PC-3 (cell line): ENCODE results near the gene CPT1C. TPM values are rescaled to one million over a fixed set of nuclear protein-coding genes. Genes with fewer than 3 reads are reported as not detected.

ENCODE experiments used
- ATAC-seq: fragments of 200-7000 bp; cut with Tn5 transposase; 2 replicates; pipeline ENCODE4 v1.9.1; 2020; ENCODE audit warnings: mild to moderate bottlenecking, moderate library complexity
- BruUV-seq: library from RNA; stranded (reverse); fragments of 400-500 nt; replicated peaks from 2 replicates; lab custom pipeline; 2021; lab: Mats Ljungman, UMichigan
- CTCF ChIA-PET: fragments of 300-600 bp; sonication (Branson Sonifier 250); formaldehyde crosslinking; loops from one replicate; lab custom pipeline; 2022; ENCODE audit warnings: antibody characterized with exemption; lab: Charles Lee
- POLR2A ChIA-PET: fragments of 300-600 bp; sonication (Branson Sonifier 250); formaldehyde crosslinking; loops from one replicate; lab custom pipeline; 2022; ENCODE audit warnings: antibody characterized with exemption; ENCODE audit not compliant: unreplicated experiment; lab: Charles Lee
- DNase-seq: peaks from one replicate; pipeline ENCODE4 v3.0.0-alpha.2; 2015
- H2AFZ ChIP-seq: fragments of 300-600 bp; sonication (generic); 2 replicates; pipeline ENCODE4 v1.6.0; 2016; ENCODE audit warnings: antibody characterized with exemption, low read length
- H3F3A ChIP-seq: fragments of 300-600 bp; sonication (generic); one replicate; pipeline ENCODE4 v1.6.0; 2017; ENCODE audit warnings: antibody characterized with exemption, low read length, control low read depth, mild to moderate bottlenecking; ENCODE audit not compliant: unreplicated experiment
- H3K27ac ChIP-seq: fragments of 300-600 bp; sonication (generic); 2 replicates; pipeline ENCODE4 v1.5.1; 2016; ENCODE audit warnings: mild to moderate bottlenecking, low read length
- H3K27me3 ChIP-seq: fragments of 300-600 bp; sonication (generic); 2 replicates; pipeline ENCODE4 v1.6.1; 2016; ENCODE audit warnings: low read length, mixed read lengths
- H3K36me3 ChIP-seq: fragments of 300-600 bp; sonication (generic); 2 replicates; pipeline ENCODE4 v1.6.1; 2016; ENCODE audit warnings: low read depth, mixed run types, low read length, mixed read lengths
- H3K4me1 ChIP-seq: fragments of 300-600 bp; sonication (generic); 2 replicates; pipeline ENCODE4 v1.5.1; 2016; ENCODE audit warnings: low read length; ENCODE audit not compliant: insufficient read depth
- H3K4me2 ChIP-seq: fragments of 300-600 bp; sonication (generic); 2 replicates; pipeline ENCODE4 v1.6.0; 2016; ENCODE audit warnings: low read length
- H3K4me3 ChIP-seq: fragments of 300-600 bp; sonication (generic); 2 replicates; pipeline ENCODE4 v1.5.1; 2016; ENCODE audit warnings: mild to moderate bottlenecking, low read length, mixed read lengths
- H3K79me2 ChIP-seq: fragments of 300-600 bp; sonication (generic); 2 replicates; pipeline ENCODE4 v1.6.1; 2017; ENCODE audit warnings: low read length, mixed read lengths
- H3K9ac ChIP-seq: fragments of 300-600 bp; sonication (generic); 2 replicates; pipeline ENCODE4 v1.6.0; 2016; ENCODE audit warnings: mild to moderate bottlenecking, low read length
- H3K9me2 ChIP-seq: fragments of 300-600 bp; sonication (generic); replicated peaks from 2 replicates; pipeline ENCODE4 v1.6.1; 2016; ENCODE audit warnings: mixed run types, low read length, mixed read lengths
- H3K9me3 ChIP-seq: fragments of 300-600 bp; sonication (generic); 2 replicates; pipeline ENCODE4 v1.6.1; 2016; ENCODE audit warnings: low read length, mixed read lengths
- H4K20me1 ChIP-seq: fragments of 300-600 bp; sonication (generic); 2 replicates; pipeline ENCODE4 v1.6.1; 2016; ENCODE audit warnings: low read length, mixed read lengths
- EZH2 ChIP-seq: fragments of 300-600 bp; sonication (generic); IDR thresholded peaks from one replicate; pipeline ENCODE4 v1.6.1; 2017; ENCODE audit warnings: antibody characterized with exemption, mild to moderate bottlenecking, low read length; ENCODE audit not compliant: unreplicated experiment
- EZH2phosphoT487 ChIP-seq: fragments of 300-600 bp; sonication (generic); IDR thresholded peaks from 2 replicates; pipeline ENCODE4 v1.6.1; 2018; ENCODE audit warnings: mild to moderate bottlenecking, antibody characterized with exemption, low read length, borderline replicate concordance
- intact Hi-C: fragments of 100-400 bp; cut with micrococcal nuclease; formaldehyde crosslinking; loops from 2 replicates; pipeline ENCODE4 v1.9.0; 2023
- total RNA-seq: library from RNA; depleted of rRNA; stranded (reverse); fragments of >200 nt; gene quantifications from 2 replicates; pipeline ENCODE4 v1.2.3, GENCODE V29; 2014
- TF ChIP-seq, protein P1 (sequence below): fragments of 300-600 bp; sonication (generic); conservative IDR thresholded peaks from 2 replicates; pipeline ENCODE4 v1.5.1; 2017; ENCODE audit warnings: antibody characterized with exemption, low read depth, mild to moderate bottlenecking, low read length

CPT1C gene
- total RNA-seq, 1 experiment from 2014 or later, result 11.5 TPM

GRCh38 chr19:49654581-49654980 lies 36.3 kb upstream of the CPT1C start:
- peaks cover 56% of the 10 kb centered on the region for H3K36me3 ChIP-seq
- H3K27ac ChIP-seq, result no peak overlapping the region
- H3K9me2 ChIP-seq, result no peaks in the 10 kb centered on the region
- H3K9me3 ChIP-seq, result no peaks in the 10 kb centered on the region
- H3K4me1 ChIP-seq, result no peaks in the 10 kb centered on the region
- no peak overlapping the region for H2AFZ ChIP-seq
- POLR2A ChIA-PET, result no interaction called here
- TF ChIP-seq, protein P1, sequence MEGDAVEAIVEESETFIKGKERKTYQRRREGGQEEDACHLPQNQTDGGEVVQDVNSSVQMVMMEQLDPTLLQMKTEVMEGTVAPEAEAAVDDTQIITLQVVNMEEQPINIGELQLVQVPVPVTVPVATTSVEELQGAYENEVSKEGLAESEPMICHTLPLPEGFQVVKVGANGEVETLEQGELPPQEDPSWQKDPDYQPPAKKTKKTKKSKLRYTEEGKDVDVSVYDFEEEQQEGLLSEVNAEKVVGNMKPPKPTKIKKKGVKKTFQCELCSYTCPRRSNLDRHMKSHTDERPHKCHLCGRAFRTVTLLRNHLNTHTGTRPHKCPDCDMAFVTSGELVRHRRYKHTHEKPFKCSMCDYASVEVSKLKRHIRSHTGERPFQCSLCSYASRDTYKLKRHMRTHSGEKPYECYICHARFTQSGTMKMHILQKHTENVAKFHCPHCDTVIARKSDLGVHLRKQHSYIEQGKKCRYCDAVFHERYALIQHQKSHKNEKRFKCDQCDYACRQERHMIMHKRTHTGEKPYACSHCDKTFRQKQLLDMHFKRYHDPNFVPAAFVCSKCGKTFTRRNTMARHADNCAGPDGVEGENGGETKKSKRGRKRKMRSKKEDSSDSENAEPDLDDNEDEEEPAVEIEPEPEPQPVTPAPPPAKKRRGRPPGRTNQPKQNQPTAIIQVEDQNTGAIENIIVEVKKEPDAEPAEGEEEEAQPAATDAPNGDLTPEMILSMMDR, result no peak
- no peak for TF ChIP-seq EZH2phosphoT487
- no peak for TF ChIP-seq EZH2
- no peaks in the 10 kb centered on the region for H3F3A ChIP-seq
- H3K27me3 ChIP-seq, result no peaks in the 10 kb centered on the region
- H3K4me3 ChIP-seq, result no peak overlapping the region
- ATAC-seq (no peak), DNase-seq (no peak)
- no peak overlapping the region for H3K4me2 ChIP-seq
- CTCF ChIA-PET, result no interaction called here
- no TSS peak for BruUV-seq
- intact Hi-C loops, result no loop called here
- no peak overlapping the region for H3K9ac ChIP-seq
- H3K79me2 ChIP-seq, result peaks cover 11% of the 10 kb centered on the region
- H4K20me1 ChIP-seq, result 0 out of 2 replicates have a peak, but pooled peaks cover 3% of the 10 kb centered on the region

DNA sequence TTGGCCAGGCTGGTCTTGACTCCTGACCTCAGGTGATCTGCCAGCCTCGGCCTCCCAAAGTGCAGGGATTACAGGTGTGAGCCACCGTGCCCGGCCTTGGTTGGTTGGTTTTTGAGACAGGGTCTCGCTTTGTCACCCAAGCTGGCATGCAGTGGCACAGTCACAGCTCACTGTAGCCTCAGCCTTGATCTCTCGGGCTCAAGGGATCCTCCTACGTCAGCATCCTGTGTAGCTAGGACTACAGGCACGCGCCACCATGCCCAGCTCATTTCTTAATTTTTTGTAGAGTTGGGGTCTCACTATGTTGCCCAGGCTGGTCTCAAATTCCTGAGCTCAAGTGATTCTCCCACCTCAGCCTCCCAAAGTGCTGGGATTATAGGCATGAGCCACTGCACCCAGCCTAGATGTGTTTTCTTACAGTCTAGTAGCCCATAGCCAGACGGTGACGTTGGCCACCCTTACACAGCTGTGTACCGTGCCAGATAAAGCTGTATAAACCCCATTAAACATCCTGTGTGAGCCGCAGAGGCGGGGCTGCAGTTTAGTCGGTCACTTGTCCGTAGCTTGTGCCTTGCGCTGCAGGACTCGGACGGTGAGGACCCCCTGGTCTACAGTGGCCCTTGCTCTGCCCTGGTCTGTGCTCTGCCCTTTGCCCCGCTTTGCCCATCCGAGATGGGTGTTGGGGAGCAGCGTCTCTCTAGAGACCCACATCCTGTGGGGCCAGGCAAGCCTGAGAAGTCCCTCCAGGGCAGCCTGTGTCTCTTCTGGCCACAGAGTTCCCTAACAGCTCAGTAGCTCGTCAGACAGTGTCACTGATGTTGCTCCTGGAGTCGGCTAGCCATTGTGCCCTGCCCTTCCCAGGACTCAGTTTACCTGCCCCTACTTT lies 35.1 kb upstream of the CPT1C start:
- no peaks in the 10 kb centered on the region for H3K9me2 ChIP-seq
- no peak for ATAC-seq
- no TSS peak for BruUV-seq
- DNase-seq, result no peak
- intact Hi-C loops, result no loop called here
- H3K36me3 ChIP-seq, result peaks cover 60% of the 10 kb centered on the region
- POLR2A ChIA-PET, result no interaction called here
- no peaks in the 10 kb centered on the region for H3K27me3 ChIP-seq
- H2AFZ ChIP-seq, result no peak overlapping the region
- TF ChIP-seq EZH2 (no peak), EZH2phosphoT487 (no peak)
- TF ChIP-seq, protein P1, result no peak
- H3K9ac ChIP-seq, result no peak overlapping the region
- H4K20me1 ChIP-seq, result 0 out of 2 replicates have a peak, but pooled peaks cover 3% of the 10 kb centered on the region
- no peak overlapping the region for H3K4me3 ChIP-seq
- no peaks in the 10 kb centered on the region for H3F3A ChIP-seq
- no peaks in the 10 kb centered on the region for H3K4me1 ChIP-seq
- no peaks in the 10 kb centered on the region for H3K9me3 ChIP-seq
- no peak overlapping the region for H3K4me2 ChIP-seq
- H3K27ac ChIP-seq, result no peak overlapping the region
- no peaks in the 10 kb centered on the region for H3K79me2 ChIP-seq
- CTCF ChIA-PET, result no interaction called here
